ENCODE results near the gene TMEM185A. TPM values are rescaled to one million over a fixed set of nuclear protein-coding genes. Genes with fewer than 3 reads are reported as not detected.

The TMEM185A gene
- total and polyA plus RNA-seq, 2 of the 4 experiments (the other 2 are of a cell fraction), result 9.7 to 12.2 TPM

- ChIA-PET POLR2A (ENCODE audit: unreplicated experiment) (no interaction called here), CTCF (no interaction called here)
- dilution Hi-C loops (cut with HindIII; ENCODE audit: low sequenced_read_pairs, unreplicated experiment) (no loop called here), intact Hi-C loops (cut with micrococcal nuclease) (no loop called here), in situ Hi-C loops (cut with MboI; ENCODE audit: low sequenced_read_pairs) (no loop called here)
- Histone ChIP-seq H3K4me2 (ENCODE audit: low read depth, low read length) (no peak overlapping the region), H3K27me3 (ENCODE audit: control insufficient read depth, insufficient read depth, low read length) (no peaks in the 10 kb centered on the region; the same call in 1 of the 2 replicates), H2AFZ (replicated peaks; ENCODE audit: low read length, poor library complexity) (no peak overlapping the region), H4K91ac (ENCODE audit: insufficient read depth, low read depth, low read length) (no peak overlapping the region), H3K4ac (ENCODE audit: low read depth, low read length) (no peak overlapping the region), H3K36me3 (ENCODE audit: control insufficient read depth, insufficient read depth, low read length) (no peaks in the 10 kb centered on the region), H3K9me1 (ENCODE audit: insufficient read depth, low read length) (no peaks in the 10 kb centered on the region), H3K18ac (ENCODE audit: low read depth, low read length) (no peak overlapping the region), H4K8ac (ENCODE audit: low read depth in 2 of 2, low read length in 2 of 2) (no peak overlapping the region), H3K14ac (replicated peaks; ENCODE audit: low read depth, low read length) (no peak overlapping the region), H3K9me3 (ENCODE audit: control insufficient read depth, insufficient read depth, low read length) (no peaks in the 10 kb centered on the region), H3K9ac (ENCODE audit: low read depth, low read length) (no peak overlapping the region), H4K5ac (ENCODE audit: low read depth, low read length) (no peak overlapping the region), H2BK5ac (ENCODE audit: low read depth, low read length, poor library complexity, severe bottlenecking) (no peak overlapping the region), H2BK15ac (ENCODE audit: low read depth, low read length) (no peak overlapping the region), H2BK20ac (ENCODE audit: low read depth, low read length) (no peak overlapping the region), H2AK5ac (ENCODE audit: low read depth, low read length) (no peak overlapping the region), H3K79me1 (ENCODE audit: low read depth in 1 of 2, low read length in 2 of 2) (no peaks in the 10 kb centered on the region), H3K27ac (ENCODE audit: insufficient read depth, low read length) (no peak overlapping the region), H4K20me1 (ENCODE audit: insufficient read depth, low read length) (no peaks in the 10 kb centered on the region), H3K23ac (ENCODE audit: low read depth, low read length) (no peak overlapping the region), H2AK9ac (replicated peaks; ENCODE audit: low read depth, low read length, poor library complexity) (no peak overlapping the region), H3K4me3 (ENCODE audit: insufficient read depth, low read depth, low read length) (no peak overlapping the region), H3K4me1 (ENCODE audit: control insufficient read depth, insufficient read depth, low read length) (no peaks in the 10 kb centered on the region), H3K56ac (ENCODE audit: extremely low read depth, insufficient read depth, low read length) (no peak overlapping the region), H2BK120ac (ENCODE audit: low read depth, low read length) (no peak overlapping the region)
- ATAC-seq (ENCODE audit: low read depth) (no peak), DNase-seq (no peak)
- TF ChIP-seq USF2 (IDR thresholded peaks at IDR 0.05; ENCODE audit: low read depth, low read length) (no peak), MXI1 (IDR thresholded peaks at IDR 0.05; ENCODE audit: borderline replicate concordance, low read depth, low read length) (no peak), RAD21 (IDR thresholded peaks at IDR 0.05; ENCODE audit: low read length) (no peak), RCOR1 (IDR thresholded peaks at IDR 0.05; ENCODE audit: insufficient replicate concordance, low read length) (no peak), RFX5 (IDR thresholded peaks at IDR 0.05; ENCODE audit: low read depth, low read length) (no peak), SMC3 (IDR thresholded peaks at IDR 0.05; ENCODE audit: low read depth, low read length) (no peak), NFE2L2 (IDR thresholded peaks at IDR 0.05; ENCODE audit: low read depth, low read length) (no peak), CTCF (conservative IDR thresholded peaks at IDR 0.05; ENCODE audit: low read depth, low read length) (no peak), MAZ (IDR thresholded peaks at IDR 0.05; ENCODE audit: borderline replicate concordance, low read depth, low read length) (no peak), CHD1 (IDR thresholded peaks at IDR 0.05; ENCODE audit: low read depth, low read length) (no peak), MAFK (IDR thresholded peaks at IDR 0.05; ENCODE audit: low read depth, low read length) (no peak), FOS (IDR thresholded peaks at IDR 0.05; ENCODE audit: low read depth, low read length) (no peak), CEBPB (IDR thresholded peaks at IDR 0.05; ENCODE audit: low read depth, low read length) (no peak), ELK1 (IDR thresholded peaks at IDR 0.05; ENCODE audit: borderline replicate concordance, low read depth, low read length) (no peak), BHLHE40 (IDR thresholded peaks at IDR 0.05; ENCODE audit: low read depth, low read length) (no peak)
- no TSS peak for BruUV-seq (replicated peaks)
- no CpG with 5 or more reads among the region's 16 CpGs for WGBS, 2 experiments (ENCODE audit: extremely low coverage in 2 of 2, insufficient read length in 1 of 2)
These were observed 20.8 kb upstream of the TMEM185A start for GRCh38 chrX:149652232-149652981.

Data from IMR-90 (cell line).